ENCODE results near the gene SERPINB11. TPM values are rescaled to one million over a fixed set of nuclear protein-coding genes. Genes with fewer than 3 reads are reported as not detected.

SERPINB11 gene
- total RNA-seq, 1 experiment from 2014 or later: not detected

DNA sequence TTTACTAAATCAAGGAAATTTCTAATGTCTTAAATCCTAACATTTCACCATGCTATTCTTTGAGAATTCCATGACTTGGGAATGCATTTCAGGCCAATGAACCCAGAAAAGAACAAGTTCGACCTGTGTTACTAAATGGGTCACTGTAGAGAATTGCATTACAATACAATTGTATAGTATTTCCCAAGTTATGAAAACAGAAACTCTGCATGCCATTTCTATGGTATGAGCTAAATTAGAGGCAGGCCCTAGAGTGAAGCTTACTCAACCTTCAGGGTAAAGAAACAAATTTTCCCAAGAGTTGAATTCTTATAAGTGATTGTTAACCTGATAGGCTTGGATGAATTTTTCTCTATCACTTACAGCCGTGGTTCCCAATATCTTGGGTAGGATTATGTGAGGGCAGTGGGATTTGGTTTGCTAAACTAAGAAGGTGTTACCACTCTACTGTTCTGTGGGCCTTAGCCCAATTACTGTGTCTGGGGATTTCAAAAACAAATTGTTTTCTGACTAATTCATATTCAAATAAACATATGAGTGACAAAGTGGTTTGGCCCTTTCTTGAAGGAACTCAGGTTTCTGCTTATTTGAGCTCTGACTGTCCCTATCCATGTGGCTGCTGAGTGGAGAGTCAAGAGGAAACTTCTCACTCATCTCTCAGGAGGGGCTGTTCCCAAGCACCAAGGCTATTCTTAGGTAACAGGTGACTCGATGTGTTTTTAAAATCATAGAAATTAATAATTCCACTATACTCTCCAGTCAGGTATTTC, 61.3 kb downstream of the SERPINB11 start:
- Histone ChIP-seq H3K9me3 (peaks cover 7% of the 10 kb centered on the region), H3K36me3 (no peaks in the 10 kb centered on the region), H3K4me3 (no peak overlapping the region), H3K27me3 (no peaks in the 10 kb centered on the region)
- no peak for DNase-seq

- DNase-seq: no peak
- Histone ChIP-seq H3K9me3 (no peaks in the 10 kb centered on the region), H3K27me3 (no peaks in the 10 kb centered on the region), H3K4me3 (no peak overlapping the region), H3K36me3 (no peaks in the 10 kb centered on the region)
Measured at GRCh38 chr18:63765837-63766236, 63.1 kb downstream of the SERPINB11 start.

Other genes with a start within 250 kb of the SERPINB11 start
- 37.8 and 43.9 TPM in 2 replicates for gene SERPINB5, start 226.0 kb upstream of the SERPINB11 start, total RNA-seq (2014; rRNA removed; shearing (Covaris generic); ENCODE audit: low replicate concordance)
- gene SERPINB12, start 160.6 kb upstream of the SERPINB11 start, total RNA-seq (2014; rRNA removed; shearing (Covaris generic); ENCODE audit: low replicate concordance): not detected in 2 replicates
- not detected in 2 replicates for gene SERPINB13, start 115.6 kb upstream of the SERPINB11 start, total RNA-seq (2014; rRNA removed; shearing (Covaris generic); ENCODE audit: low replicate concordance)
- not detected in 2 replicates for gene SERPINB4, start 58.7 kb upstream of the SERPINB11 start, total RNA-seq (2014; rRNA removed; shearing (Covaris generic); ENCODE audit: low replicate concordance)
- gene SERPINB3, start 41.1 kb upstream of the SERPINB11 start, total RNA-seq (2014; rRNA removed; shearing (Covaris generic); ENCODE audit: low replicate concordance): not detected in 2 replicates
- 0.99 and 4.7 TPM in 2 replicates for gene SERPINB7, start 72.5 kb downstream of the SERPINB11 start, total RNA-seq (2014; rRNA removed; shearing (Covaris generic); ENCODE audit: low replicate concordance)
- gene SERPINB2, start 184.7 kb downstream of the SERPINB11 start, total RNA-seq (2014; rRNA removed; shearing (Covaris generic); ENCODE audit: low replicate concordance): not detected in 2 replicates
- gene SERPINB10, start 205.0 kb downstream of the SERPINB11 start, total RNA-seq (2014; rRNA removed; shearing (Covaris generic); ENCODE audit: low replicate concordance): not detected in 2 replicates
- not detected in 2 replicates for gene HMSD, start 246.3 kb downstream of the SERPINB11 start, total RNA-seq (2014; rRNA removed; shearing (Covaris generic); ENCODE audit: low replicate concordance)

All from MG63 (cell line).